HepG2 (cell line): ENCODE results near the gene TACC2.

ENCODE experiments used
- FOXM1 ChIP-seq: sonication (generic); formaldehyde crosslinking; IDR thresholded peaks from 2 replicates; pipeline ENCODE4 v1.5.0; 2020; ENCODE audit warnings: missing genetic modification reagents
- KDM1A ChIP-seq: IDR thresholded peaks from 2 replicates; pipeline ENCODE4 v1.6.1; 2016; ENCODE audit warnings: missing compliant biosample characterization
- MAFK ChIP-seq, 2 experiments: IDR thresholded peaks in 1 of 2; conservative IDR thresholded peaks in 1 of 2; 2 replicates each; pipeline ENCODE4 v1.6.1; 2011; ENCODE audit warnings: improper control_type of control experiment in 2 of 2, low read length in 2 of 2
- ZFP82 ChIP-seq: sonication (generic); formaldehyde crosslinking; IDR thresholded peaks from 2 replicates; pipeline ENCODE4 v1.5.1; 2020; ENCODE audit warnings: mild to moderate bottlenecking, missing genetic modification reagents, borderline replicate concordance

DNA sequence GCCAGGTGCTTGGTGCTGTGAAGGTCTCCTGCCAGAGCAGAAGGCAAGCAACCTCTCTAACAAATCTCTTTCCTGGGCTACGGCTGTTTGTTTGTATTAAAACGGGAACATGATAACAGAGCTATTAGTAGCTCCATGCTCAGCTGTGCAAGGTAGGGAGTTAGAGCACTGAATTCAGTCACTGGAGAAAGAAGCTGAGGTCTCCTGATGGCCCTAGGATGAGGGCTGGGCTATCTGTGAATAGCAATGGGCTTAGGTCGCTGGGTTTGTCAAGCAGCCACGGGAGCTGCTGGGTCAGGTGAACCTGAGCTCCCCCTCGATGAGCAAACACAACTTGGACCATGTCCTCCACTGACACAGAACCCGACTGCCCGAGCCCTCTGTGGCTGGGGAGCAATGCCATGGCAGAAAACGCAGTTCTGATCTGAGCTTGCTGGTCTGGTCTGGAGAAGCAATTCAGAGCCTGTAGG is 24.4 kb downstream of the TACC2 start:
- TF ChIP-seq ZFP82 (CRISPR knock-in tag) (no peak), FOXM1 (CRISPR knock-in tag) (no peak), KDM1A (no peak), MAFK (conservative IDR thresholded peaks at IDR 0.05 in 1 of 2, IDR thresholded peaks at IDR 0.05 in 1 of 2; ENCODE audit: low read length in 2 of 2) (no peak)
